HCT116 (cell line): ENCODE measurements around the gene RASSF5. TPM values are rescaled to one million over a fixed set of nuclear protein-coding genes. Genes with fewer than 3 reads are reported as not detected.

Source experiments
- ATAC-seq: fragments of 200-7000 bp; cut with Tn5 transposase; 2 replicates; pipeline ENCODE4 v1.9.1; 2020; ENCODE audit warnings: mild to moderate bottlenecking, moderate library complexity
- BruUV-seq: library from RNA; stranded (reverse); fragments of 400-500 nt; replicated peaks from 2 replicates; lab custom pipeline; 2021; lab: Mats Ljungman, UMichigan
- CTCF ChIA-PET: fragments of 300-600 bp; sonication (Branson Sonifier 250); formaldehyde crosslinking; loops from one replicate; lab custom pipeline; 2021; ENCODE audit warnings: antibody characterized with exemption; lab: Charles Lee
- POLR2A ChIA-PET: fragments of 300-600, 350-600 bp; sonication (Branson Sonifier 250); formaldehyde crosslinking; loops from one replicate; lab custom pipeline; 2021; ENCODE audit warnings: antibody characterized with exemption; lab: Charles Lee
- RAD21 ChIA-PET, 2 experiments: fragments of 300-600 bp; sonication (Branson Sonifier 250); formaldehyde crosslinking; loops; one replicate each; lab custom pipeline; 2023; ENCODE audit warnings: low total read pairs in 2 of 2; ENCODE audit not compliant: uncharacterized antibody in 2 of 2, unreplicated experiment in 2 of 2, low non-redundant PET in 1 of 2; lab: Charles Lee
- DNase-seq: peaks from one replicate; pipeline ENCODE4 v3.0.0-alpha.2; 2010; ENCODE audit warnings: low read depth, low spot score
- H2AFZ ChIP-seq: fragments of 200-600 bp; shearing (Covaris generic), sonication (generic); 2 replicates; pipeline ENCODE4 v1.6.1; 2017; ENCODE audit warnings: low read depth, mixed run types, mixed read lengths, antibody characterized with exemption, low read length; ENCODE audit not compliant: poor library complexity, severe bottlenecking
- H3K27ac ChIP-seq: 2 replicates; pipeline ENCODE4 v1.5.1; 2012; ENCODE audit warnings: low read depth, low read length
- H3K27me3 ChIP-seq: fragments of 200-600 bp; sonication (generic); 2 replicates; pipeline ENCODE4 v1.6.1; 2016; ENCODE audit warnings: mixed run types, low read length, mixed read lengths; ENCODE audit not compliant: insufficient read depth
- H3K36me3 ChIP-seq, 2 experiments: fragments of 200-500 bp in 1 of 2; fragments of 200-600 bp in 1 of 2; sonication (Bioruptor generic) in 1 of 2; sonication (generic) in 1 of 2; 2 replicates each; pipeline versions ENCODE4 v1.5.1 to v1.6.1; 2014 to 2016; ENCODE audit warnings: low read length in 2 of 2, inconsistent platforms in 1 of 2, mixed read lengths in 1 of 2, mixed run types in 1 of 2; ENCODE audit not compliant: insufficient read depth in 2 of 2, control insufficient read depth in 1 of 2
- H3K4me1 ChIP-seq, 2 experiments: fragments of 200-600 bp in 1 of 2; sonication (generic) in 1 of 2; 2 replicates each; pipeline versions ENCODE4 v1.5.1 to v1.6.1; 2012 to 2017; ENCODE audit warnings: low read length in 2 of 2, inconsistent platforms in 1 of 2, mild to moderate bottlenecking in 1 of 2, mixed read lengths in 1 of 2, mixed run types in 1 of 2, moderate library complexity in 1 of 2; ENCODE audit not compliant: insufficient read depth in 2 of 2, control insufficient read depth in 1 of 2
- H3K4me2 ChIP-seq: fragments of 200-600 bp; sonication (generic); 2 replicates; pipeline ENCODE4 v1.6.1; 2017; ENCODE audit warnings: mixed run types, low read length, mixed read lengths
- H3K4me3 ChIP-seq, 2 experiments: fragments of 200-600 bp in 1 of 2; sonication (generic) in 1 of 2; replicated peaks in 1 of 2; 2 replicates each; pipeline ENCODE4 v1.5.1; 2011 to 2016; ENCODE audit warnings: low read length in 2 of 2, control low read depth in 1 of 2, low read depth in 1 of 2, mild to moderate bottlenecking in 1 of 2, mixed read lengths in 1 of 2, mixed run types in 1 of 2
- H3K79me2 ChIP-seq: fragments of 200-600 bp; sonication (generic); 2 replicates; pipeline ENCODE4 v1.6.1; 2017; ENCODE audit warnings: mild to moderate bottlenecking, mixed run types, low read length, moderate library complexity, mixed read lengths; ENCODE audit not compliant: insufficient read depth
- H3K9ac ChIP-seq: fragments of 200-600 bp; sonication (generic); 2 replicates; pipeline ENCODE4 v1.6.1; 2016; ENCODE audit warnings: low read length, mixed read lengths
- H3K9me2 ChIP-seq: fragments of 200-600 bp; sonication (generic), shearing (Covaris generic); 2 replicates; pipeline ENCODE4 v1.6.1; 2017; ENCODE audit warnings: mixed run types, mild to moderate bottlenecking, moderate library complexity; ENCODE audit not compliant: insufficient read depth
- H3K9me3 ChIP-seq, 2 experiments: fragments of 200-500 bp in 1 of 2; fragments of 200-600 bp in 1 of 2; sonication (Bioruptor generic) in 1 of 2; sonication (generic) in 1 of 2; 2 replicates each; pipeline ENCODE4 v1.6.1; 2014 to 2017; ENCODE audit warnings: low read length in 2 of 2, mixed read lengths in 2 of 2, inconsistent platforms in 1 of 2, low read depth in 1 of 2, mild to moderate bottlenecking in 1 of 2, mixed run types in 1 of 2, moderate library complexity in 1 of 2; ENCODE audit not compliant: control insufficient read depth in 1 of 2, insufficient read depth in 1 of 2
- H4K20me1 ChIP-seq: fragments of 200-600 bp; sonication (generic), shearing (Covaris generic); 2 replicates; pipeline ENCODE4 v1.6.1; 2017; ENCODE audit warnings: mixed run types, mild to moderate bottlenecking, moderate library complexity; ENCODE audit not compliant: insufficient read depth
- EZH2 ChIP-seq: fragments of 200-600 bp; sonication (generic); IDR thresholded peaks from 2 replicates; pipeline ENCODE4 v1.6.1; 2017; ENCODE audit warnings: antibody characterized with exemption, mixed run types
- SP1 ChIP-seq: IDR thresholded peaks from 2 replicates; pipeline ENCODE4 v1.6.1; 2012; ENCODE audit warnings: low read depth
- TCF7L2 ChIP-seq: IDR thresholded peaks from 2 replicates; pipeline ENCODE4 v1.7.0; 2011; ENCODE audit warnings: borderline replicate concordance, inconsistent platforms; ENCODE audit not compliant: insufficient read depth, insufficient read length; ENCODE audit errors: extremely low read depth
- ZBTB33 ChIP-seq: IDR thresholded peaks from 2 replicates; pipeline ENCODE4 v1.6.1; 2011; ENCODE audit warnings: mild to moderate bottlenecking, low read length, moderate library complexity; ENCODE audit not compliant: insufficient replicate concordance; ENCODE audit errors: extremely low read depth
- intact Hi-C: fragments of 100-400 bp; cut with micrococcal nuclease; formaldehyde crosslinking; loops from 2 replicates; pipeline ENCODE4 v1.10.0; 2022
- total RNA-seq: library from RNA; stranded (reverse); gene quantifications from one replicate; pipeline ENCODE4 v1.2.1, GENCODE V29; 2021; ENCODE audit not compliant: unreplicated experiment
- TF ChIP-seq, protein P1 (sequence below): IDR thresholded peaks from 2 replicates; pipeline ENCODE4 v1.6.1; 2012

The RASSF5 gene
- total RNA-seq, 1 experiment from 2014 or later: 5.4 TPM

DNA sequence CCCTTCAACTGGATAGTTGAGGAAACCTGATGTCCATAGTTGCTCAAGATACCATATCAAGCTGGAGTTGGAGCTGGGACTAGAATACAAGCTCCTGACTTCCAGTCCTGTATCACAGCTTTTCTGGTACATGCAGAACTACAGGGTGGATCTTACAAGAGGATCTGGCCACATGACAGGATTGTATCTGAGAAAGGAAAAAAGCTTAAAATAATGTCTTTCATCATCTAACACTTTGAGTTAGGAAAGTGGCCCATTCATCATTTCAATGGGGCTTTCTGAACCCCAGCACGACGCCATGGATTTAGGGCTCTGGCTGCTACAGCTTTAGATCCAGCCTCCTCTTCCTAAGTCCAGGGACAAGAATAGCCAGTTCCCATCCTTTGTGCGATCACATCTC, 46.9 kb downstream of the RASSF5 start:
- TF ChIP-seq TCF7L2 (no peak), SP1 (no peak)
- TF ChIP-seq, protein P1, sequence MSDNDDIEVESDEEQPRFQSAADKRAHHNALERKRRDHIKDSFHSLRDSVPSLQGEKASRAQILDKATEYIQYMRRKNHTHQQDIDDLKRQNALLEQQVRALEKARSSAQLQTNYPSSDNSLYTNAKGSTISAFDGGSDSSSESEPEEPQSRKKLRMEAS: no peak
- TF ChIP-seq, all 23 proteins: peak for 0
- H3K27ac ChIP-seq: no peak overlapping the region
- ChIA-PET POLR2A (no interaction called here), RAD21 (no interaction called here), CTCF (interaction anchor here (1.1 kb wide), 1 partner anchor 10 kb away, joined by 3 read pairs; no protein-coding TSS in a partner anchor)
- H3K79me2 ChIP-seq: no peaks in the 10 kb centered on the region
- no peaks in the 10 kb centered on the region for H3K27me3 ChIP-seq
- no peak overlapping the region for H3K9ac ChIP-seq
- H3K4me2 ChIP-seq: no peak overlapping the region
- H3K4me1 ChIP-seq: peaks cover 5 to 16% of the 10 kb centered on the region in 2 experiments; a peak in 3 of 4 replicates
- ATAC-seq (no peak), DNase-seq (no peak)
- H3K36me3 ChIP-seq: no peaks in the 10 kb centered on the region
- H2AFZ ChIP-seq: no peak overlapping the region
- H3K9me2 ChIP-seq: no peaks in the 10 kb centered on the region
- BruUV-seq: no TSS peak
- intact Hi-C loops: no loop called here
- no peaks in the 10 kb centered on the region for H3K9me3 ChIP-seq
- H3K4me3 ChIP-seq: no peak overlapping the region
- H4K20me1 ChIP-seq: no peaks in the 10 kb centered on the region

DNA sequence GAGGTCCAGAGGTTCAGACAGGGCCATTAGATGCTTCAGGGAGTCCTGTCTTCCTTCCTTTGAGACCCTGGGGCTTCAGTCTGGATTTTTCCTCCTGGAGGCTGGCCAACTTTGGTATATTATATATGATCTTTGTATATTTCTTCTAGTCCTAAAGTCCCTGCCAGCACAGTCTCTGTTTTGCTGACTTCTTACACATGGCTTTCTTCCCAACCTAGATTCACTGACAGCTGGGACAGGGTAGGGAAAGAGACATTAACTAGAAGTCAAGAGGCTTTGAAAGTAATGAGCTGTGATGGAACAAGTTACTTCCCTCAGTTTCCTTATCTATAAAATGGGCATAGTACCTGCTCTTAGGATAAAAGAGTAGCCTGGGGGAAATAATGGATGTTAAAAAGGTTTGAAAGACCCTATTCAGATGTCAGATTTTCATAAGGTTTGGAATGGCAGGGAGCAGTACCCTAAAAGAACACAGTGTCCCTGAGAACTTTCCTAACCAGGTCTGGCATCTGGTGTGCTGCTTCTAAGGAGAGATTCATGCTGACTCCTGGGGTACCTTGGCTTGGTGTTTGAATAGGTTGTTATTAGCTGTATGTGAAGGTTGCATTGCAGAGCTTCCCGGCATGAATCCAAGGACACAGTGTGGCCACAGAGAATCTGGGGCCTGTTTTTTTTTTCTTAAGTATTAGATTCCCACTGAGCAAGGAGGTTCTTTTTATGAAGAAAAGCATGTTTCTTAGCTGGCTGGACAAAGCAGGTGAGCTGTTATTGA, 47.6 kb downstream of the RASSF5 start:
- no peak overlapping the region for H3K4me2 ChIP-seq
- DNase-seq: no peak
- H3K4me1 ChIP-seq: peaks cover 5 to 23% of the 10 kb centered on the region in 2 experiments; a peak in 3 of 4 replicates
- POLR2A ChIA-PET: no interaction called here
- BruUV-seq: no TSS peak
- no peak overlapping the region for H3K4me3 ChIP-seq
- H4K20me1 ChIP-seq: no peaks in the 10 kb centered on the region
- TF ChIP-seq SP1: no peak
- no peak for TF ChIP-seq EZH2
- no peak for TF ChIP-seq ZBTB33
- H3K36me3 ChIP-seq: no peaks in the 10 kb centered on the region
- H2AFZ ChIP-seq: no peak overlapping the region
- no peaks in the 10 kb centered on the region for H3K27me3 ChIP-seq
- CTCF ChIA-PET: interaction anchor here (1.1 to 1.8 kb wide), 2 partner anchors 10 kb away, joined by 3 to 6 read pairs; no protein-coding TSS in a partner anchor
- no peaks in the 10 kb centered on the region for H3K9me2 ChIP-seq
- intact Hi-C loops: no loop called here
- no peak overlapping the region for H3K9ac ChIP-seq
- ATAC-seq: no peak
- H3K27ac ChIP-seq: no peak overlapping the region
- H3K79me2 ChIP-seq: no peaks in the 10 kb centered on the region
- RAD21 ChIA-PET: no interaction called here
- H3K9me3 ChIP-seq: no peaks in the 10 kb centered on the region
